ENCODE data around the gene PRKCSH.
"Not testable (repeated sequence)": the region's sequence is repeated elsewhere in the genome, so short reads cannot be mapped to it uniquely, and the experiment has no call there.

GRCh38 chr19:11433526-11433925, 1.9 kb upstream of the PRKCSH start:
- not testable (repeated sequence) for TF ChIP-seq POLR2A, CTCF (IDR thresholded peaks at IDR 0.05)
